ENCODE results near the gene CLEC16A. TPM values are rescaled to one million over a fixed set of nuclear protein-coding genes. Genes with fewer than 3 reads are reported as not detected.

Gene CLEC16A
- total RNA-seq, 1 experiment from 2014 or later: 13.1 TPM

- DNase-seq: no peak
- no peak overlapping the region for H3K4me3 ChIP-seq
- no peaks in the 10 kb centered on the region for H3K36me3 ChIP-seq
- no peaks in the 10 kb centered on the region for H3K4me1 ChIP-seq
- H3K27ac ChIP-seq: no peak overlapping the region
- H3K27me3 ChIP-seq: no peaks in the 10 kb centered on the region
- H3K9me3 ChIP-seq (replicated peaks): no peaks in the 10 kb centered on the region
Measured at GRCh38 chr16:11059588-11059987, 115.2 kb downstream of the CLEC16A start.

DNA sequence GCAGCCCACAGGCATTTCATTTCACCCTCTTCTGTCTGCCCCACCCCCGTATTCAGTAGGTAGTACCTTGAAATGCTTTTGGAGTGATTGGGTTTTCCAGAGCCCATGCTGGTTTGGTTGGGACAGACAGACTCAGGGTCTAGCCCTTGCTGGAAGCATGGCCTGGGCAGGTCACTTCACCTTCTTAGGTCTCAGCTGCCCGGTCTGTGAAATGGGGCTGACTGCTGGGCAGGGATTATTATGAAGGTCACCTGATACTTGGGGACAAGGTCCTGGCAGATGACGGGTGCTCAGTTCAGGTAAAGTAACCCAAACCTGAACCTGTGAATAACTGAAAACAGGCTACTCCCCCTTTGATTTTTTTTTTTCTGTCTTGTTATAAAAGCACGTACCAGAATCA, 116.0 kb downstream of the CLEC16A start:
- Histone ChIP-seq H3K9me3 (replicated peaks) (no peaks in the 10 kb centered on the region), H3K27me3 (no peaks in the 10 kb centered on the region), H3K4me3 (no peak overlapping the region), H3K27ac (no peak overlapping the region), H3K36me3 (no peaks in the 10 kb centered on the region), H3K4me1 (no peaks in the 10 kb centered on the region)
- DNase-seq: no peak

DNA sequence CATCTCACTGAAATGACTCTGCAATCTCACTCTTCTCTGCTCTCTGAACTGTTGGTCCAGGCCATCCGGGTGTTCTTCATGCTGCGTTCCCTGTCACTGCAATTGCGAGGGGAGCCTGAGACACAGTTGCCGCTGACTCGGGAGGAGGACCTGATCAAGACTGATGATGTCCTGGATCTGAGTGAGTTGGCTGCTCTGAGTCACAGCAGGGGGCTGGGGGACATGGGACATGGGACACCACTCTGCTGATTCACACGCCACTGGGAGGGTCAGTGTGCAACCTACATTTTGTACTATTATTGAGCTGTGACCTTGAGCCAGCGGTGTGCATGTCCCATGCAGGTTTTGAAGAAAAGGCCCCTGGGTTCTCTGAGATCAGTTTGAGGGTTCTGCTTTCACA, 116.5 kb downstream of the CLEC16A start:
- DNase-seq: no peak
- no peak overlapping the region for H3K27ac ChIP-seq
- H3K4me3 ChIP-seq: no peak overlapping the region
- no peaks in the 10 kb centered on the region for H3K36me3 ChIP-seq
- H3K27me3 ChIP-seq: no peaks in the 10 kb centered on the region
- no peaks in the 10 kb centered on the region for H3K9me3 ChIP-seq (replicated peaks)
- no peaks in the 10 kb centered on the region for H3K4me1 ChIP-seq

GRCh38 chr16:11061629-11062270, 117.4 kb downstream of the CLEC16A start:
- DNase-seq: no peak
- Histone ChIP-seq H3K27ac (no peak overlapping the region), H3K9me3 (replicated peaks) (no peaks in the 10 kb centered on the region), H3K27me3 (no peaks in the 10 kb centered on the region), H3K4me3 (no peak overlapping the region), H3K36me3 (no peaks in the 10 kb centered on the region), H3K4me1 (no peaks in the 10 kb centered on the region)

DNA sequence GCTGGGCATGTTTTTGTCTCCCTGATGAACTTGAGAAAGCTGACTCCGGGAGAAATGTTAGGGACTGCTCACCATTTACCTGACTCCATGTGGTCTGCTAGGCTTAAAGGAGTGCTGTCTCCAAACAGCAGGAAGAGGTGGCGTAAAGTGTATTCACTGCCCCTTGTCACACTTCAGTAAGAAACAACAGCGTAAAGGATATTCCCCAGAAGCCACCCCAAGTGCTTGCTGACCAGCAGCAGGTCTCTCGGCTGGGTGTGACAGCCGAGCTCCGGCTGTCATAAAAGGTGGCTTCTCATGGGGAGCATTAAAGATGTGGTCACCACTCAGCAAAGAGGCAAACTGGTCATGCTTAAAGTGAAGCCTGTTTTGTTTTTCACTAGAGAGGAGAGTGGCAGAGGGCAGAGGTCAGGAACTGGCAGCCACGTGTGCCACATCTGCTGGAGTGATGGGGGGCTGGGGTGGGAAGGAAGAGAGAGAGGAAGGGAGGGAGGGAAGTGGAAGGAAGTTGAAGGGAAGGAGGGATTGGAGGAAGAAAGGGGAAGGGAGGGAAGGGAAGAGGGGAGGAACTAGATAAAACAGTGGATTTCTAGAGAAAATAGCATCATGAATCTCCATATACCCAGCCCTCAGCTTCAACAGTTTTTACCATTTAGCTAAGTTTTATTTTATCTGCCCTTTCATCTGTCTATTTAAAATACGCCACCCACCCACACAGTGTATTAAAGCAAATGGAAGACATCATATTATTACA, 119.3 kb downstream of the CLEC16A start:
- Histone ChIP-seq H3K9me3 (replicated peaks) (no peaks in the 10 kb centered on the region), H3K4me3 (no peak overlapping the region), H3K27ac (no peak overlapping the region), H3K36me3 (no peaks in the 10 kb centered on the region), H3K4me1 (no peaks in the 10 kb centered on the region), H3K27me3 (no peaks in the 10 kb centered on the region)
- DNase-seq: no peak

- H3K9me3 ChIP-seq (replicated peaks): no peaks in the 10 kb centered on the region
- DNase-seq: no peak
- H3K27me3 ChIP-seq: no peaks in the 10 kb centered on the region
Measured at GRCh38 chr16:11064202-11064540, 119.8 kb downstream of the CLEC16A start.

GRCh38 chr16:11064851-11065250, 120.5 kb downstream of the CLEC16A start:
- Histone ChIP-seq H3K27me3 (no peaks in the 10 kb centered on the region), H3K9me3 (replicated peaks) (no peaks in the 10 kb centered on the region), H3K27ac (no peak overlapping the region), H3K4me1 (no peaks in the 10 kb centered on the region), H3K36me3 (no peaks in the 10 kb centered on the region), H3K4me3 (no peak overlapping the region)
- DNase-seq: no peak

More at GRCh38 chr16:11064202-11064540, 119.8 kb downstream of the CLEC16A start:
- Histone ChIP-seq H3K36me3 (no peaks in the 10 kb centered on the region), H3K4me3 (no peak overlapping the region), H3K27ac (no peak overlapping the region), H3K4me1 (no peaks in the 10 kb centered on the region)

GRCh38 chr16:11066261-11066870, 122.0 kb downstream of the CLEC16A start:
- Histone ChIP-seq H3K4me3 (no peak overlapping the region), H3K36me3 (no peaks in the 10 kb centered on the region), H3K9me3 (replicated peaks) (no peaks in the 10 kb centered on the region), H3K27ac (no peak overlapping the region), H3K4me1 (no peaks in the 10 kb centered on the region), H3K27me3 (no peaks in the 10 kb centered on the region)
- DNase-seq: no peak

DNA sequence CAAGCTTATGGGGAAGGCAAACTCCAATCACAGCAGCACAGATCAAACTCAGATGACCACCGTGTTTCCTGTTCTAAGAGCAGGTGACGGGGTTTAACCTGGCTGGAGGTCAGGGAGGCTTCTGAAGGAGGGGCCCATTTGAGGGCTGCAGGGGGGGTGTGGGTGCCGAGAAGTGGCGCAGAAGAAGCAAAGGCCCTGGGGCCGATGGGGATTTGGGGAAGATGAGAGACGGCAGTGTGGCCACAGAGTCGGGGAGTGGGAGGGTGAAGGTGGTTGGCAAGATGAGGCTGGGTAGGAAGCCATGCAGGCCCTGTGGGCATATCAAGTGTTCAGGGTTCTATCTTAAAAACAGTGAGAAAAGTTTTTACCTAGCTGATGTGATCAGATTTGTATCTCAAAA, 122.9 kb downstream of the CLEC16A start:
- no peak overlapping the region for H3K4me3 ChIP-seq
- no peaks in the 10 kb centered on the region for H3K9me3 ChIP-seq (replicated peaks)
- no peaks in the 10 kb centered on the region for H3K27me3 ChIP-seq
- no peaks in the 10 kb centered on the region for H3K4me1 ChIP-seq
- no peaks in the 10 kb centered on the region for H3K36me3 ChIP-seq
- DNase-seq: no peak
- no peak overlapping the region for H3K27ac ChIP-seq

GRCh38 chr16:11067697-11068141, 123.4 kb downstream of the CLEC16A start:
- no peak overlapping the region for H3K4me3 ChIP-seq
- no peak overlapping the region for H3K27ac ChIP-seq
- H3K36me3 ChIP-seq: no peaks in the 10 kb centered on the region
- H3K4me1 ChIP-seq: no peaks in the 10 kb centered on the region
- no peaks in the 10 kb centered on the region for H3K9me3 ChIP-seq (replicated peaks)
- DNase-seq: no peak
- H3K27me3 ChIP-seq: no peaks in the 10 kb centered on the region

- no peaks in the 10 kb centered on the region for H3K4me1 ChIP-seq
- H3K4me3 ChIP-seq: no peak overlapping the region
- DNase-seq: no peak
- H3K27ac ChIP-seq: no peak overlapping the region
- no peaks in the 10 kb centered on the region for H3K27me3 ChIP-seq
- no peaks in the 10 kb centered on the region for H3K9me3 ChIP-seq (replicated peaks)
- H3K36me3 ChIP-seq: no peaks in the 10 kb centered on the region
Measured at GRCh38 chr16:11071829-11072228, 127.5 kb downstream of the CLEC16A start.

DNA sequence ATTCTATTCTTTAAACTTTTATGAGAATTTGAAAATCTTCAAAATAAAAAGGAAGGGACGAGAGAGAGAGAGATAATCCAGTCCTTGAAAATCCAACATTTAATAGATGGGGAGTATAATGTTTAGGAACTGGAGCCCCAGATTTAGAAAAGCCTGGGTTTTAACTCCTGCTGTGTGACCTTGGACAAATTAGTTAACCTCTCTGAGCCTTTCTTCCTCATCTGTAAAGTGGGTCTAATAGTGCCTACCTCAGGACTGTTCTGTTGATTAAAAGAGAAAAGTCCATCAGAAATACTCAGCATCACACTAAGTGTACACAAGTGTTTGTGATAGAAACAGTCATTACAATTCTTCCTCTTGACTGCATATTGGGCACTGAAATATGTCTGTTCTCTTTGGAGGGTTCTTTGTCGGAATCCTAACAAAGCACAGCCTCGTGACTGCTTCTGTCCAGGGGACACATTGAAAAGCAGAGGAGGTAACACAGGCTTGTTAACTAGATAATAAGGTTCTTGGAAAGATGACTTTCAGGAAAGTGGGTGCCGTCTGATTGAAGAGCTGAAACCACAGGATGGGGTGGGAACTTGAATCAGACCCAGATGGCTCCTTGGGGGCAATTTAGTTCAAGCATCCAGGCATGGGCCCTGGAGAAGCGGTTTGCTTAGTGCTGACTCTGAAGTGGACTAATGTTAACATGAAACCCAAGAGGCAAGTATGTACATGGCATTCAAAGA, 128.2 kb downstream of the CLEC16A start:
- Histone ChIP-seq H3K4me3 (no peak overlapping the region), H3K27me3 (no peaks in the 10 kb centered on the region), H3K9me3 (replicated peaks) (no peaks in the 10 kb centered on the region), H3K27ac (no peak overlapping the region), H3K4me1 (no peaks in the 10 kb centered on the region), H3K36me3 (no peaks in the 10 kb centered on the region)
- DNase-seq: no peak

- Histone ChIP-seq H3K4me3 (no peak overlapping the region), H3K27me3 (no peaks in the 10 kb centered on the region), H3K9me3 (replicated peaks) (no peaks in the 10 kb centered on the region), H3K4me1 (no peaks in the 10 kb centered on the region), H3K27ac (no peak overlapping the region), H3K36me3 (no peaks in the 10 kb centered on the region)
- no peak for DNase-seq
Measured at GRCh38 chr16:11073407-11073999, 129.1 kb downstream of the CLEC16A start.

- no peaks in the 10 kb centered on the region for H3K9me3 ChIP-seq (replicated peaks)
- H3K4me1 ChIP-seq: no peaks in the 10 kb centered on the region
- no peaks in the 10 kb centered on the region for H3K27me3 ChIP-seq
Measured at GRCh38 chr16:11074131-11074530, 129.8 kb downstream of the CLEC16A start.

GRCh38 chr16:11075163-11075562, 130.8 kb downstream of the CLEC16A start:
- Histone ChIP-seq H3K9me3 (replicated peaks) (no peaks in the 10 kb centered on the region), H3K27ac (no peak overlapping the region), H3K4me3 (no peak overlapping the region), H3K4me1 (no peaks in the 10 kb centered on the region), H3K27me3 (no peaks in the 10 kb centered on the region), H3K36me3 (no peaks in the 10 kb centered on the region)
- DNase-seq: no peak

More at GRCh38 chr16:11074131-11074530, 129.8 kb downstream of the CLEC16A start:
- Histone ChIP-seq H3K27ac (no peak overlapping the region), H3K36me3 (no peaks in the 10 kb centered on the region), H3K4me3 (no peak overlapping the region)
- DNase-seq: no peak

All from SJCRH30 (cell line).